Nephron (organoid): ENCODE measurements around the gene FSTL4.

Experiments
- H3K27ac Mint-ChIP-seq, 3 experiments: 2 replicates each; pipeline ENCODE4 v1.8.0; 2020; ENCODE audit warnings: mixed read lengths in 3 of 3, mild to moderate bottlenecking in 2 of 3, moderate library complexity in 1 of 3
- H3K27me3 Mint-ChIP-seq: 2 replicates; pipeline ENCODE4 v1.8.0; 2021; ENCODE audit warnings: low read depth, mild to moderate bottlenecking, moderate library complexity, mixed read lengths
- H3K36me3 Mint-ChIP-seq: 2 replicates; pipeline ENCODE4 v1.8.0; 2020; ENCODE audit warnings: low read depth, mixed read lengths
- H3K4me1 Mint-ChIP-seq: 2 replicates; pipeline ENCODE4 v1.8.0; 2020; ENCODE audit warnings: mixed read lengths
- H3K4me3 Mint-ChIP-seq, 3 experiments: 2 replicates each; pipeline ENCODE4 v1.8.0; 2020; ENCODE audit warnings: mild to moderate bottlenecking in 3 of 3, mixed read lengths in 3 of 3, moderate library complexity in 2 of 3
- H3K9me3 Mint-ChIP-seq: 2 replicates; pipeline ENCODE4 v1.8.0; 2020; ENCODE audit warnings: mixed read lengths
- CTCF ChIP-seq, 3 experiments: fragments of 200-600 bp; sonication (generic); IDR thresholded peaks; one replicate each; pipeline ENCODE4 v1.5.0; 2021; ENCODE audit warnings: antibody characterized with exemption in 3 of 3; ENCODE audit not compliant: unreplicated experiment in 3 of 3

FSTL4 gene

GRCh38 chr5:133321286-133321832 lies 291.0 kb downstream of the FSTL4 start:
- TF ChIP-seq CTCF (IDR thresholded peaks at IDR 0.05; ENCODE audit: unreplicated experiment in 3 of 3), result no peak
- H3K9me3 Mint-ChIP-seq, result no peaks in the 10 kb centered on the region
- H3K36me3 Mint-ChIP-seq, result no peaks in the 10 kb centered on the region
- no peak overlapping the region for H3K4me3 Mint-ChIP-seq
- peaks cover 7% of the 10 kb centered on the region for H3K4me1 Mint-ChIP-seq
- peaks cover 43% of the 10 kb centered on the region for H3K27me3 Mint-ChIP-seq
- H3K27ac Mint-ChIP-seq, result no peak overlapping the region

- H3K36me3 Mint-ChIP-seq, result no peaks in the 10 kb centered on the region
- no peaks in the 10 kb centered on the region for H3K4me1 Mint-ChIP-seq
- TF ChIP-seq CTCF (IDR thresholded peaks at IDR 0.05; ENCODE audit: unreplicated experiment in 3 of 3), result no peak
- peaks cover 34% of the 10 kb centered on the region for H3K27me3 Mint-ChIP-seq
- H3K27ac Mint-ChIP-seq, result no peak overlapping the region
- no peak overlapping the region for H3K4me3 Mint-ChIP-seq
- no peaks in the 10 kb centered on the region for H3K9me3 Mint-ChIP-seq
Measured at GRCh38 chr5:133319905-133320520, 292.3 kb downstream of the FSTL4 start.

- no peaks in the 10 kb centered on the region for H3K4me1 Mint-ChIP-seq
- TF ChIP-seq CTCF (IDR thresholded peaks at IDR 0.05; ENCODE audit: unreplicated experiment in 3 of 3), result no peak
- peaks cover 26% of the 10 kb centered on the region for H3K27me3 Mint-ChIP-seq
- H3K36me3 Mint-ChIP-seq, result no peaks in the 10 kb centered on the region
- no peak overlapping the region for H3K27ac Mint-ChIP-seq
- H3K9me3 Mint-ChIP-seq, result no peaks in the 10 kb centered on the region
- H3K4me3 Mint-ChIP-seq, result no peak overlapping the region
Measured at GRCh38 chr5:133319244-133319643, 293.1 kb downstream of the FSTL4 start.

GRCh38 chr5:133317558-133317957 lies 294.8 kb downstream of the FSTL4 start:
- H3K4me1 Mint-ChIP-seq, result no peaks in the 10 kb centered on the region
- H3K4me3 Mint-ChIP-seq, result no peak overlapping the region
- H3K27me3 Mint-ChIP-seq, result peaks cover 14% of the 10 kb centered on the region
- no peak for TF ChIP-seq CTCF (IDR thresholded peaks at IDR 0.05; ENCODE audit: unreplicated experiment in 3 of 3)
- H3K27ac Mint-ChIP-seq, result no peak overlapping the region
- H3K9me3 Mint-ChIP-seq, result no peaks in the 10 kb centered on the region
- no peaks in the 10 kb centered on the region for H3K36me3 Mint-ChIP-seq

GRCh38 chr5:133316346-133317343 lies 295.7 kb downstream of the FSTL4 start:
- peak in 1 of 3 experiments; percentile 13 for TF ChIP-seq CTCF (IDR thresholded peaks at IDR 0.05; ENCODE audit: unreplicated experiment in 3 of 3)
- Mint-ChIP-seq H3K4me1 (no peaks in the 10 kb centered on the region), H3K36me3 (no peaks in the 10 kb centered on the region), H3K9me3 (no peaks in the 10 kb centered on the region), H3K27ac (no peak overlapping the region), H3K27me3 (peaks cover 21% of the 10 kb centered on the region), H3K4me3 (no peak overlapping the region)
